ENCODE measurements around the gene C10orf90. TPM values are rescaled to one million over a fixed set of nuclear protein-coding genes. Genes with fewer than 3 reads are reported as not detected.

C10orf90 gene
- total and polyA plus RNA-seq, 12 donors: 0.04 to 0.36 TPM; not detected in 10

- intact Hi-C loops (cut with DNase I): no loop called here
- DNase-seq (no peak), ATAC-seq (no peak)
- Histone ChIP-seq H3K36me3 (no peaks in the 10 kb centered on the region), H3K4me1 (no peaks in the 10 kb centered on the region), H3K4me3 (no peak overlapping the region), H3K27me3 (peaks cover 0 to 51% (median 23%) of the 10 kb centered on the region in 7 donors), H3K9me3 (peaks cover 0 to 3% (median 0%) of the 10 kb centered on the region in 11 donors), H3K27ac (no peak overlapping the region)
- TF ChIP-seq CTCF (IDR thresholded peaks at IDR 0.05): no peak
- 64 to 73% methylated on average over 4 of the region's 4 CpGs for WGBS, 2 donors
Measured at GRCh38 chr10:126468467-126468866, 202.0 kb downstream of the C10orf90 start.

- Histone ChIP-seq H3K4me3 (no peak overlapping the region), H3K9me3 (no peaks in the 10 kb centered on the region), H3K4me1 (no peaks in the 10 kb centered on the region), H3K27ac (no peak overlapping the region), H3K36me3 (no peaks in the 10 kb centered on the region), H3K27me3 (peaks cover 0 to 43% (median 15%) of the 10 kb centered on the region in 7 donors)
- 31 to 40% methylated on average over 1 of the region's 1 CpG for WGBS, 2 donors
- DNase-seq (no peak), ATAC-seq (no peak)
- intact Hi-C loops (cut with DNase I): no loop called here
- peak in 3 of 9 donors; percentile 9 to 18 (median 17) for TF ChIP-seq CTCF (IDR thresholded peaks at IDR 0.05)
Measured at GRCh38 chr10:126465771-126466170, 204.7 kb downstream of the C10orf90 start.

GRCh38 chr10:126463286-126463685 is 207.2 kb downstream of the C10orf90 start:
- intact Hi-C loops (cut with DNase I): no loop called here
- Histone ChIP-seq H3K9me3 (no peaks in the 10 kb centered on the region), H3K27me3 (peaks cover 0 to 25% (median 11%) of the 10 kb centered on the region in 7 donors), H3K4me3 (no peak overlapping the region), H3K4me1 (no peaks in the 10 kb centered on the region), H3K36me3 (no peaks in the 10 kb centered on the region), H3K27ac (no peak overlapping the region)
- 59 to 65% methylated on average over 11 of the region's 11 CpGs for WGBS, 2 donors
- no peak for ATAC-seq
- TF ChIP-seq CTCF (IDR thresholded peaks at IDR 0.05): no peak
- no peak for DNase-seq

GRCh38 chr10:126461289-126461940 is 209.1 kb downstream of the C10orf90 start:
- 80 to 84% methylated on average over 14 of the region's 14 CpGs for WGBS, 2 donors
- Histone ChIP-seq H3K27me3 (peaks cover 0 to 28% (median 10%) of the 10 kb centered on the region in 7 donors), H3K9me3 (no peaks in the 10 kb centered on the region), H3K4me1 (no peaks in the 10 kb centered on the region), H3K27ac (no peak overlapping the region), H3K4me3 (no peak overlapping the region), H3K36me3 (no peaks in the 10 kb centered on the region)
- DNase-seq (no peak), ATAC-seq (no peak)
- TF ChIP-seq CTCF (IDR thresholded peaks at IDR 0.05): no peak
- intact Hi-C loops (cut with DNase I): no loop called here

All from heart right ventricle (tissue), 16 donors.